ENCODE measurements around the gene BPGM. TPM values are rescaled to one million over a fixed set of nuclear protein-coding genes. Genes with fewer than 3 reads are reported as not detected.
A peak's percentile ranks its signal among the peaks of the same experiment; 100 is the strongest.

The BPGM gene
- polyA plus RNA-seq, 1 of the 3 experiments (the other 2 are of a cell fraction) = 12.4 TPM

GRCh38 chr7:134710854-134711624, 64.4 kb downstream of the BPGM start:
- no peaks in the 10 kb centered on the region for H3K79me2 ChIP-seq (ENCODE audit: insufficient read depth)
- DNase-seq = no peak
- peaks cover 4 to 7% of the 10 kb centered on the region in 2 experiments; a peak in 1 of 4 replicates for H3K4me1 ChIP-seq (ENCODE audit: control insufficient read depth in 1 of 2, insufficient read depth in 2 of 2, low read depth in 1 of 2, low read length in 1 of 2)
- TF ChIP-seq ZBTB33 (IDR thresholded peaks at IDR 0.05; ENCODE audit: borderline replicate concordance, low read depth) = no peak
- no peak for TF ChIP-seq TAF1 (IDR thresholded peaks at IDR 0.05; ENCODE audit: borderline replicate concordance, low read depth, low read length)
- TF ChIP-seq ELF1 (IDR thresholded peaks at IDR 0.05) = no peak
- TF ChIP-seq SMC3 (IDR thresholded peaks at IDR 0.05; ENCODE audit: low read depth, low read length) = no peak
- TF ChIP-seq FOXM1 (IDR thresholded peaks at IDR 0.05; ENCODE audit: low read depth) = no peak
- TF ChIP-seq RCOR1 (IDR thresholded peaks at IDR 0.05; ENCODE audit: low read length) = no peak
- TF ChIP-seq EP300 (IDR thresholded peaks at IDR 0.05; ENCODE audit: borderline replicate concordance in 1 of 2, low read depth in 1 of 2, low read length in 1 of 2) = no peak
- no peak for TF ChIP-seq RAD21 (IDR thresholded peaks at IDR 0.05; ENCODE audit: low read length)
- TF ChIP-seq REST (IDR thresholded peaks at IDR 0.05; ENCODE audit: low read depth, low read length) = no peak
- TF ChIP-seq GABPA (IDR thresholded peaks at IDR 0.05; ENCODE audit: low read depth) = no peak
- no peak for TF ChIP-seq FOSL2 (IDR thresholded peaks at IDR 0.05; ENCODE audit: borderline replicate concordance, low read depth)
- no peak for TF ChIP-seq MEF2A (IDR thresholded peaks at IDR 0.05; ENCODE audit: borderline replicate concordance, low read depth)
- TF ChIP-seq MXI1 (IDR thresholded peaks at IDR 0.05; ENCODE audit: low read depth, low read length) = no peak
- TF ChIP-seq EZH2phosphoT487 (IDR thresholded peaks at IDR 0.05; ENCODE audit: borderline replicate concordance, low read depth) = no peak
- TF ChIP-seq FOXJ3 (CRISPR knock-in tag; IDR thresholded peaks at IDR 0.05) = no peak
- H4K20me1 ChIP-seq (ENCODE audit: insufficient read depth) = no peaks in the 10 kb centered on the region
- CTCF ChIA-PET = interaction anchor here (0.9 kb wide), 2 partner anchors 12 to 21 kb away, joined by 3 to 4 read pairs; no protein-coding TSS in a partner anchor
- H3K27ac ChIP-seq (ENCODE audit: low read depth in 2 of 2, low read length in 1 of 2) = no peak overlapping the region; a peak in 1 of 4 replicates
- no peaks in the 10 kb centered on the region for H3K9me3 ChIP-seq
- POLR2A ChIA-PET = no interaction called here
- H3K4me2 ChIP-seq = no peak overlapping the region
- no peak overlapping the region for H3K4me3 ChIP-seq (ENCODE audit: low read depth in 2 of 2, low read length in 1 of 2)
- H3F3A ChIP-seq (replicated peaks; ENCODE audit: insufficient read depth) = peaks cover 13% of the 10 kb centered on the region
- H3K36me3 ChIP-seq (replicated peaks in 1 of 2; ENCODE audit: control insufficient read depth in 1 of 2, insufficient read depth in 2 of 2, low read length in 1 of 2) = no peaks in the 10 kb centered on the region
- H2AFZ ChIP-seq (ENCODE audit: low read depth) = peak overlapping the region; percentile 32; the same call in 1 of the 2 replicates
- no peak overlapping the region for H3K9ac ChIP-seq
- H3K9me2 ChIP-seq = no peaks in the 10 kb centered on the region
- no peaks in the 10 kb centered on the region for H3K27me3 ChIP-seq (ENCODE audit: insufficient read depth)
- 80% methylated on average over 9 of the region's 9 CpGs for WGBS (ENCODE audit: low lambda C conversion rate)

All from SK-N-SH (cell line).